Tibial artery (tissue), 4 donors: ENCODE data around the gene CGREF1.

Experiments
- DNase-seq, 2 donors: peaks; one replicate each; pipeline ENCODE4 v3.0.0-alpha.2; 2019
- H3K27ac ChIP-seq, 2 donors: fragments of 200-600 bp; sonication (generic) in 1 of 2; 1 replicate in 1 of 2; 2 replicates in 1 of 2; pipeline ENCODE4 v1.5.1; 2018 to 2019; ENCODE audit warnings: mild to moderate bottlenecking in 1 of 2
- H3K27me3 ChIP-seq, 2 donors: fragments of 200-600 bp; sonication (generic) in 1 of 2; one replicate each; pipeline versions ENCODE4 v1.5.1 to v1.6.0; 2016 to 2019
- H3K36me3 ChIP-seq, 3 donors: fragments of 200-600 bp; sonication (generic) in 2 of 3; one replicate each; pipeline ENCODE4 v1.5.1; 2016 to 2019; ENCODE audit warnings: mild to moderate bottlenecking in 2 of 3
- H3K4me1 ChIP-seq, 4 donors: fragments of 200-600 bp; sonication (generic) in 2 of 4; 1 replicate in 3 of 4; 2 replicates in 1 of 4; pipeline ENCODE4 v1.5.1; 2016 to 2019
- H3K4me3 ChIP-seq, 2 donors: fragments of 200-600 bp; sonication (generic) in 1 of 2; 1 replicate in 1 of 2; 2 replicates in 1 of 2; pipeline ENCODE4 v1.5.1; 2018 to 2019; ENCODE audit warnings: mild to moderate bottlenecking in 2 of 2
- H3K9me3 ChIP-seq, 3 donors: fragments of 200-600 bp; sonication (generic) in 1 of 3; one replicate each; pipeline ENCODE4 v1.5.1; 2016 to 2019
- CTCF ChIP-seq, 2 experiments: fragments of 200-600 bp in 1 of 2; fragments of 450-650 bp in 1 of 2; IDR thresholded peaks; one replicate each; pipeline ENCODE4 v1.5.1; 2017 to 2019; ENCODE audit warnings: antibody characterized with exemption in 2 of 2, mild to moderate bottlenecking in 1 of 2, moderate library complexity in 1 of 2
- intact Hi-C: fragments of 100-400 bp; cut with DNase I; formaldehyde crosslinking; loops from one replicate; pipeline ENCODE4 v1.15.0; 2023; ENCODE audit warnings: low total_unique reads

The CGREF1 gene

GRCh38 chr2:27086090-27086723 lies 32.7 kb downstream of the CGREF1 start:
- no peaks in the 10 kb centered on the region for H3K9me3 ChIP-seq
- peak; percentile 82 to 95 for TF ChIP-seq CTCF (IDR thresholded peaks at IDR 0.05)
- peak; percentile 93 to 97 for DNase-seq
- H3K27ac ChIP-seq, result peak overlapping the region; percentile 91 to 96
- H3K36me3 ChIP-seq, result peaks cover 10 to 19% (median 18%) of the 10 kb centered on the region in 3 donors
- H3K27me3 ChIP-seq, result no peaks in the 10 kb centered on the region
- H3K4me1 ChIP-seq, result peaks cover 0 to 43% (median 35%) of the 10 kb centered on the region in 4 donors
- peak overlapping the region; percentile 63 to 85 for H3K4me3 ChIP-seq
- intact Hi-C loops, result loop anchor here (5.0 kb wide), 1 partner anchor 34 kb away; the partner anchor contains the start of gene AGBL5

- Histone ChIP-seq H3K4me3 (peak overlapping the region; percentile 63 to 85), H3K27me3 (no peaks in the 10 kb centered on the region), H3K4me1 (peaks cover 0 to 48% (median 40%) of the 10 kb centered on the region in 4 donors), H3K27ac (peak overlapping the region; percentile 91 to 96), H3K36me3 (peaks cover 10 to 19% (median 18%) of the 10 kb centered on the region in 3 donors), H3K9me3 (no peaks in the 10 kb centered on the region)
- peak; percentile 15 to 52 for TF ChIP-seq CTCF (IDR thresholded peaks at IDR 0.05)
- intact Hi-C loops, result loop anchor here (2.0 to 5.0 kb wide), 2 partner anchors 33 to 115 kb away; partner anchors contain the start of genes AGBL5 and MAPRE3
- peak; percentile 86 to 94 for DNase-seq
These were observed 33.2 kb downstream of the CGREF1 start for GRCh38 chr2:27085673-27086089.

DNA sequence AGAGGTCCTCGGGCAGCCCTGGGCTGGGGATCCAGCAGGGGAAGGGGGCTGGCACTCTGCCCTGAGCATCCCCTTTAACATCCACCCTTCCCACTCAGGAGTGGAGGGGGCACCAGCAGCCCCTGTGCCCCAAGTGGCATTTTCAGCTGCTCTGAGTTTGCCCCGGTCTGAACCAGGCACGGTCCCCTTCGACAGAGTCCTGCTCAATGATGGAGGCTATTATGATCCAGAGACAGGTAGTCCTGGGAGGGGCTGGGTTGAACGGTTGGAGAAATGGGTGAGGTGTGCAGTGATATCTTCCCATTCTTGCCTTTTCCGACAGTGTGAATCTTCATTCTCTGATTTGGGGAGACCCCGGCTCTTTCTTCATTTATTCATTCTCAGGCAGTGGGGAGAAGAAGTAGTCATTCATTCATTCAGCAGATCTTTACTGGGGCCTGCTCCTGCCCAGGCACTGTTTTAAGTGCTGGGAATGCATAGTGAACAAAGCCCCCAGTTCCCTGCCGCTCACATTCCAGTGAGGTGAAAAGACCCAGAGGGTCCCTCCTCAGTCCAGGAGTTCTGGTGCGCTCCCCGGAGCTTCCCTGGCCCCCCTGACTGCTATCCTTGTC lies 33.8 kb downstream of the CGREF1 start:
- no peak for DNase-seq
- Histone ChIP-seq H3K27me3 (no peaks in the 10 kb centered on the region), H3K9me3 (no peaks in the 10 kb centered on the region), H3K27ac (peak overlapping the region; percentile 91 to 96), H3K36me3 (peaks cover 10 to 19% (median 18%) of the 10 kb centered on the region in 3 donors), H3K4me1 (peaks cover 0 to 53% (median 45%) of the 10 kb centered on the region in 4 donors), H3K4me3 (peak overlapping the region; percentile 63 to 85)
- intact Hi-C loops, result loop anchor here (2.0 to 5.0 kb wide), 2 partner anchors 33 to 114 kb away; partner anchors contain the start of genes AGBL5 and MAPRE3
- TF ChIP-seq CTCF (IDR thresholded peaks at IDR 0.05), result no peak

DNA sequence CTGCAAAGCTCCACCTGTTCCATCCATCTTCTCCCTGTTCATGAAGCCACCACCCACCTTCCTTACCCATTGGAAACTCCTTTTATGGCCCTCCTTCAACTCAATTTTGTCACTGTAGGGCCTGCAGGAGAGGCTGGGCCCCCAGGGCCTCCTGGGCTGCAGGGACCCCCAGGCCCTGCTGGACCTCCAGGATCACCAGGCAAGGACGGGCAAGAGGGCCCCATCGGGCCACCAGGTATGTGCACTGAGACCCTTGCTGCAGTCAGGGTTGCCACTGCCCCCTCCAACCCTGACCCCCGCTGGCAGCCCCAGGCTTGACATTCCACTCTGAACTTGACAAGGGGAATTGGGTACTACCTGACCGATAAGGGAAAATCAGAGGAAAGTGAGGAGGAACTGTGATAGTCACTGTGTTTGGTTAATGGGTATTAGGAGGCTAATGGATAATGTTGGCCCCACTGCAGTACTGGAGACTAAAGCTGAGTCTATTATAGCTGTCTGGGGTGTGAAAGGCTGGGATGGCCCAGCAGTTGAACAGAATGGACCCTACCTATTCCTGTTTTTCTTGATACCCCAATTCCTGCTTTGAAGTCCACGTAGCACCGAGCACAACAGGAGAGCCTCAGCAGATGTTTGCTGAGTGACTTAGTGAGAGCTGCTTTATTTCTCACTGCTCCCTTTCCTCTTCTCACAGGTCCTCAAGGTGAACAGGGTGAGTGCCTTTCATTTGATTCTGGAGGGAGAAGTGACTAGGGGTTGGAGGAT lies 34.4 kb downstream of the CGREF1 start:
- Histone ChIP-seq H3K27me3 (no peaks in the 10 kb centered on the region), H3K4me1 (peaks cover 0 to 59% (median 49%) of the 10 kb centered on the region in 4 donors), H3K27ac (peak overlapping the region; percentile 91 to 96), H3K36me3 (peaks cover 10 to 19% (median 18%) of the 10 kb centered on the region in 3 donors), H3K4me3 (no peak overlapping the region), H3K9me3 (no peaks in the 10 kb centered on the region)
- no peak for DNase-seq
- intact Hi-C loops, result loop anchor here (2.0 to 5.0 kb wide), 3 partner anchors 32 to 114 kb away; partner anchors contain the start of genes AGBL5, MAPRE3 and TMEM214
- TF ChIP-seq CTCF (IDR thresholded peaks at IDR 0.05), result no peak
